Transverse colon (tissue), 4 donors: ENCODE measurements around the gene MROH7. TPM values are rescaled to one million over a fixed set of nuclear protein-coding genes. Genes with fewer than 3 reads are reported as not detected.

Experiments
- DNase-seq: peaks from one replicate; pipeline ENCODE4 v3.0.0-alpha.2; 2019
- H3K27ac ChIP-seq, 4 donors: fragments of 200-600 bp; sonication (generic); 2 replicates each; pipeline ENCODE4 v1.5.1; 2016 to 2018; ENCODE audit warnings: inconsistent platforms in 4 of 4
- H3K27me3 ChIP-seq: fragments of 200-600 bp; sonication (generic); 2 replicates; pipeline ENCODE4 v1.5.1; 2017; ENCODE audit warnings: inconsistent platforms
- H3K36me3 ChIP-seq, 4 donors: fragments of 200-600 bp; sonication (generic); 2 replicates each; pipeline ENCODE4 v1.5.1; 2017 to 2019; ENCODE audit warnings: inconsistent platforms in 4 of 4
- H3K4me1 ChIP-seq, 4 donors: fragments of 200-600 bp; sonication (generic); 2 replicates each; pipeline ENCODE4 v1.5.1; 2017 to 2020; ENCODE audit warnings: inconsistent platforms in 4 of 4
- H3K4me3 ChIP-seq, 4 donors: fragments of 200-600 bp; sonication (generic); 1 replicate in 1 of 4; 2 replicates in 3 of 4; pipeline versions ENCODE4 v1.5.1 to v1.6.1; 2017 to 2019; ENCODE audit warnings: inconsistent platforms in 4 of 4
- H3K9me3 ChIP-seq, 2 donors: fragments of 200-600 bp; sonication (generic); 2 replicates each; pipeline ENCODE4 v1.5.1; 2017 to 2019; ENCODE audit warnings: inconsistent platforms in 2 of 2
- EP300 ChIP-seq: sonication (generic); formaldehyde crosslinking; IDR thresholded peaks from one replicate; pipeline ENCODE4 v1.6.1; 2017; ENCODE audit warnings: antibody characterized with exemption, low read depth
- POLR2A ChIP-seq: fragments of 450-650 bp; IDR thresholded peaks from one replicate; pipeline ENCODE4 v1.6.1; 2016; ENCODE audit warnings: antibody characterized with exemption, mild to moderate bottlenecking, moderate library complexity
- POLR2AphosphoS5 ChIP-seq, 3 donors: sonication (generic); formaldehyde crosslinking; IDR thresholded peaks; one replicate each; pipeline ENCODE4 v1.6.1; 2016; ENCODE audit warnings: antibody characterized with exemption in 3 of 3
- WGBS, 2 donors: methylation state at CpG; one replicate each; pipeline ENCODE4 v1.1.5; 2018; ENCODE audit warnings: low coverage in 1 of 2; 5-methylcytosine and 5-hydroxymethylcytosine counted together
- in situ Hi-C, 4 donors: fragments of 200-750 bp; cut with MboI; loops; one replicate each; pipeline versions ENCODE4 v1.15.0 to v1.15.1; 2017; ENCODE audit warnings: low sequenced_read_pairs in 3 of 4, low pct_ligation_motif_present in 1 of 4, low pct_unique_long_range_greater_than_20kb in 1 of 4
- intact Hi-C: fragments of 100-400 bp; cut with DNase I; formaldehyde crosslinking; loops from one replicate; pipeline ENCODE4 v1.15.1; 2023; ENCODE audit warnings: low total_unique reads
- total RNA-seq, 4 donors: library from RNA; depleted of rRNA; stranded (reverse); fragments of >200 nt; gene quantifications; one replicate each; pipeline ENCODE4 v1.1.0, GENCODE V29; 2016
- TF ChIP-seq, protein P1 (sequence below), 5 experiments: fragments of 200-600 bp in 3 of 5; fragments of 450-650 bp in 2 of 5; sonication (generic) in 3 of 5; IDR thresholded peaks; 1 replicate in 2 of 5; 2 replicates in 3 of 5; pipeline ENCODE4 v1.5.1; 2016 to 2017; ENCODE audit warnings: antibody characterized with exemption in 5 of 5, inconsistent platforms in 3 of 5, mild to moderate bottlenecking in 2 of 5, moderate library complexity in 1 of 5

Gene MROH7
- total RNA-seq, 4 donors from 2014 or later = 16.1 to 69.9 (median 30.5) TPM

DNA sequence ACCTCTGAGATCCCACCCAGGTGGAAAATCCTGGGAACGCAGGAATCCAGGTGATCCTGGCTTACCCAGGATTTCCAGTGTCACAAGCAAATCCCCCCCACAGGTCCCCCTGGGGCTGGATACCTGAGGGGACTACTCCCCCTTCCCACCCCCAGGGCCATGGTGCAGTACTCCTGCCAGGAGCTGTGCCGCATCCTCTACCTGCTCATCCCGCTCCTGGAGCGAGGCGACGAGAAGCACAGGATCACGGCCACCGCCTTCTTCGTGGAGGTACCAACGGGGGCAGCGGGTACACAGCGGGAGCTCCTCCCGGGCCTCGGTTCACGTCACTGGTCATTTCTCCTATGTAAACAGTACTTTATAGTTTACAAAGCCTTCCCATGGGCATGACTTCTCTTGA lies 53.6 kb downstream of the MROH7 start:
- TF ChIP-seq EP300 = no peak
- no peak for TF ChIP-seq POLR2A
- TF ChIP-seq POLR2AphosphoS5 (IDR thresholded peaks at IDR 0.05) = no peak
- TF ChIP-seq, protein P1, sequence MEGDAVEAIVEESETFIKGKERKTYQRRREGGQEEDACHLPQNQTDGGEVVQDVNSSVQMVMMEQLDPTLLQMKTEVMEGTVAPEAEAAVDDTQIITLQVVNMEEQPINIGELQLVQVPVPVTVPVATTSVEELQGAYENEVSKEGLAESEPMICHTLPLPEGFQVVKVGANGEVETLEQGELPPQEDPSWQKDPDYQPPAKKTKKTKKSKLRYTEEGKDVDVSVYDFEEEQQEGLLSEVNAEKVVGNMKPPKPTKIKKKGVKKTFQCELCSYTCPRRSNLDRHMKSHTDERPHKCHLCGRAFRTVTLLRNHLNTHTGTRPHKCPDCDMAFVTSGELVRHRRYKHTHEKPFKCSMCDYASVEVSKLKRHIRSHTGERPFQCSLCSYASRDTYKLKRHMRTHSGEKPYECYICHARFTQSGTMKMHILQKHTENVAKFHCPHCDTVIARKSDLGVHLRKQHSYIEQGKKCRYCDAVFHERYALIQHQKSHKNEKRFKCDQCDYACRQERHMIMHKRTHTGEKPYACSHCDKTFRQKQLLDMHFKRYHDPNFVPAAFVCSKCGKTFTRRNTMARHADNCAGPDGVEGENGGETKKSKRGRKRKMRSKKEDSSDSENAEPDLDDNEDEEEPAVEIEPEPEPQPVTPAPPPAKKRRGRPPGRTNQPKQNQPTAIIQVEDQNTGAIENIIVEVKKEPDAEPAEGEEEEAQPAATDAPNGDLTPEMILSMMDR (IDR thresholded peaks at IDR 0.05) = no peak

DNA sequence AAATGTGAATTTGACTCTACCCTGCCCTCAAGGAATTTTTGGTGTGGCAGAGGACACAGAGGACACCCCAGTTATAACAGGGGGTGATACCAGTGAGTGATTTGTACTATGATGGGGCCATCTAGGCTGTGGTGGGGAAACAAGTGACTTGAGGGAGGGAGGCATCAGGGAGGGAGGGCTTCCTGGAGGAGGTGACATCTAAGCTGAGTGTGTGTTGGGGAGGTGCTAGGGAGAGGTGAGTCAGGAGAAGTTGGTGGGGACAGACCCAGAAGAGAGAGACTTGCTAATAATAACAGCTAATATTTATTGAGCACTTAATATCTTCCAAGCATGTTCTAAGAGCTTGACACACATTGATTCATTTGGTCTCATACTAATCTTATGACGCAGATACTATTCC lies 54.2 kb downstream of the MROH7 start:
- TF ChIP-seq, protein P1 (IDR thresholded peaks at IDR 0.05) = no peak
- TF ChIP-seq POLR2A (no peak), POLR2AphosphoS5 (IDR thresholded peaks at IDR 0.05) (no peak), EP300 (no peak)
- in situ Hi-C loops = no loop called here
- Histone ChIP-seq H3K4me1 (no peaks in the 10 kb centered on the region), H3K36me3 (no peaks in the 10 kb centered on the region), H3K9me3 (no peaks in the 10 kb centered on the region), H3K27ac (no peak overlapping the region), H3K27me3 (no peaks in the 10 kb centered on the region), H3K4me3 (no peak overlapping the region)
- WGBS, 2 donors = 88 to 100% methylated on average over 1 of the region's 1 CpG
- intact Hi-C loops = no loop called here
- no peak for DNase-seq

More for the DNA sequence above, 53.6 kb downstream of the MROH7 start:
- in situ Hi-C loops (no loop called here), intact Hi-C loops (no loop called here)
- no peak for DNase-seq
- H3K36me3 ChIP-seq = no peaks in the 10 kb centered on the region
- no peaks in the 10 kb centered on the region for H3K4me1 ChIP-seq
- 84 to 92% methylated on average over 2 to 15 of the region's 15 CpGs for WGBS, 2 donors
- no peak overlapping the region for H3K4me3 ChIP-seq
- no peak overlapping the region for H3K27ac ChIP-seq
- no peaks in the 10 kb centered on the region for H3K9me3 ChIP-seq
- H3K27me3 ChIP-seq = no peaks in the 10 kb centered on the region

DNA sequence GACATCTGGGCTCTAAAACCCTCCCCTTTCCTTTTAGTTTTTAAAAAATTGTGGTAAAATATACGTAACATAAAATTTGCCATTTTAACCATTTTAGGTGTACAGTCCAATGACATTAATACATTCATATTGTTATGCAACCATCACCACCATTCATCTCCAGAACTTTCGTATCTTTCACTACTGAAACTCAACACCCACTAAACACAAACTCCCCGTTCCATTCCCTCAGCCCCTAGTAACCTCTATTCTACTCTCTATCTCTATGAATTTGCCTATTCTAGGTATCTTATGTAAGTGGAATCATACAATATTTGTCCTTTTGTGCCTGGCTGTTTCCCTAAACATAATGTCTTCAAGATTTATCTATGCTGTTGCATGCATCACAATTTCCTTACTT lies 54.7 kb downstream of the MROH7 start:
- intact Hi-C loops = no loop called here
- no peaks in the 10 kb centered on the region for H3K4me1 ChIP-seq
- in situ Hi-C loops = no loop called here
- no peaks in the 10 kb centered on the region for H3K27me3 ChIP-seq
- H3K4me3 ChIP-seq = no peak overlapping the region
- H3K27ac ChIP-seq = no peak overlapping the region
- no peaks in the 10 kb centered on the region for H3K36me3 ChIP-seq
- no peak for DNase-seq
- TF ChIP-seq POLR2A (no peak), EP300 (no peak), POLR2AphosphoS5 (IDR thresholded peaks at IDR 0.05) (no peak)
- TF ChIP-seq, protein P1 (IDR thresholded peaks at IDR 0.05) = no peak
- H3K9me3 ChIP-seq = no peaks in the 10 kb centered on the region
- 65 to 90% methylated on average over 3 of the region's 3 CpGs for WGBS, 2 donors

DNA sequence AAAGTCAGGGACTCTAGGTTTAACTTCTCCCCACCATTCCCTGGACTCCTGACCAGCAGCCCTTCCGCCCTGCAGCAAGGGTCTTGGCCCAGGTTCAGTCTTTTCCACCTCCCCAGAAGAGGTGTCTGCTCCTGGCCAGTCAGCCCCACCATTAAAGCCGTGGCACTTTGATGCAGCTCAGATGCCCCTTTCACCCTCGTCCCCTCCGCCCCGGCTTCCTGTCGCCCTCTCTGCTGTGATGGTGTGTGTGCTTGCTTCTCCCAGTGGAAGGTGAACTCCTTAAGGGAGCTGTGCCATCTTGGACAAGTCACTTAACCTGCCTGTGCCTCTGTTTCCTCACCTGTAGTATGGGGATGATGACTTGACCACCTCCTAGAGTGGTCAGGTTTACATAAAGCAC lies 56.3 kb downstream of the MROH7 start:
- no peak for DNase-seq
- Histone ChIP-seq H3K9me3 (no peaks in the 10 kb centered on the region), H3K27me3 (no peaks in the 10 kb centered on the region), H3K4me3 (no peak overlapping the region), H3K36me3 (no peaks in the 10 kb centered on the region), H3K4me1 (no peaks in the 10 kb centered on the region), H3K27ac (no peak overlapping the region)
- WGBS, 2 donors = 81 to 83% methylated on average over 1 to 6 of the region's 6 CpGs
- TF ChIP-seq POLR2A = no peak
- TF ChIP-seq, protein P1 (IDR thresholded peaks at IDR 0.05) = no peak
- TF ChIP-seq POLR2AphosphoS5 (IDR thresholded peaks at IDR 0.05) = no peak
- in situ Hi-C loops (no loop called here), intact Hi-C loops (no loop called here)
